ENCODE measurements around the gene PMF1. TPM values are rescaled to one million over a fixed set of nuclear protein-coding genes. Genes with fewer than 3 reads are reported as not detected.

Gene PMF1
- total RNA-seq, 1 donor from 2014 or later, result 57.0 TPM

GRCh38 chr1:156194300-156194652, 18.5 kb upstream of the PMF1 start:
- Mint-ChIP-seq H3K36me3 (ENCODE audit: unreplicated experiment) (peaks cover 10% of the 10 kb centered on the region), H3K9me3 (ENCODE audit: unreplicated experiment) (no peaks in the 10 kb centered on the region), H3K27me3 (ENCODE audit: unreplicated experiment) (no peaks in the 10 kb centered on the region), H3K4me1 (ENCODE audit: unreplicated experiment) (peaks cover 26% of the 10 kb centered on the region), H3K27ac (ENCODE audit: unreplicated experiment) (peak overlapping the region; percentile 80), H3K4me3 (ENCODE audit: unreplicated experiment) (peak overlapping the region; percentile 92)
- no peak for DNase-seq (ENCODE audit: extremely low spot score, unreplicated experiment)
- no peak for TF ChIP-seq CTCF (IDR thresholded peaks at IDR 0.05)

- H3K4me1 Mint-ChIP-seq (ENCODE audit: unreplicated experiment), result peaks cover 28% of the 10 kb centered on the region
- no peaks in the 10 kb centered on the region for H3K9me3 Mint-ChIP-seq (ENCODE audit: unreplicated experiment)
- H3K27ac Mint-ChIP-seq (ENCODE audit: unreplicated experiment), result no peak overlapping the region
- TF ChIP-seq CTCF (IDR thresholded peaks at IDR 0.05), result no peak
- H3K4me3 Mint-ChIP-seq (ENCODE audit: unreplicated experiment), result peak overlapping the region; percentile 92
- peaks cover 18% of the 10 kb centered on the region for H3K36me3 Mint-ChIP-seq (ENCODE audit: unreplicated experiment)
- no peaks in the 10 kb centered on the region for H3K27me3 Mint-ChIP-seq (ENCODE audit: unreplicated experiment)
- no peak for DNase-seq (ENCODE audit: extremely low spot score, unreplicated experiment)
Measured at GRCh38 chr1:156195853-156196252, 17.0 kb upstream of the PMF1 start.

GRCh38 chr1:156196445-156196844, 16.4 kb upstream of the PMF1 start:
- H3K4me1 Mint-ChIP-seq (ENCODE audit: unreplicated experiment), result peaks cover 28% of the 10 kb centered on the region
- peaks cover 18% of the 10 kb centered on the region for H3K36me3 Mint-ChIP-seq (ENCODE audit: unreplicated experiment)
- H3K27me3 Mint-ChIP-seq (ENCODE audit: unreplicated experiment), result no peaks in the 10 kb centered on the region
- H3K9me3 Mint-ChIP-seq (ENCODE audit: unreplicated experiment), result no peaks in the 10 kb centered on the region
- no peak overlapping the region for H3K27ac Mint-ChIP-seq (ENCODE audit: unreplicated experiment)
- no peak for DNase-seq (ENCODE audit: extremely low spot score, unreplicated experiment)
- TF ChIP-seq CTCF (IDR thresholded peaks at IDR 0.05), result no peak
- H3K4me3 Mint-ChIP-seq (ENCODE audit: unreplicated experiment), result no peak overlapping the region

- DNase-seq (ENCODE audit: extremely low spot score, unreplicated experiment), result no peak
- Mint-ChIP-seq H3K9me3 (ENCODE audit: unreplicated experiment) (no peaks in the 10 kb centered on the region), H3K27me3 (ENCODE audit: unreplicated experiment) (no peaks in the 10 kb centered on the region), H3K36me3 (ENCODE audit: unreplicated experiment) (peaks cover 15% of the 10 kb centered on the region), H3K4me3 (ENCODE audit: unreplicated experiment) (no peak overlapping the region), H3K4me1 (ENCODE audit: unreplicated experiment) (peaks cover 22% of the 10 kb centered on the region), H3K27ac (ENCODE audit: unreplicated experiment) (no peak overlapping the region)
- no peak for TF ChIP-seq CTCF (IDR thresholded peaks at IDR 0.05)
Measured at GRCh38 chr1:156198831-156199349, 13.9 kb upstream of the PMF1 start.

- no peak for TF ChIP-seq CTCF (IDR thresholded peaks at IDR 0.05)
- Mint-ChIP-seq H3K36me3 (ENCODE audit: unreplicated experiment) (peaks cover 17% of the 10 kb centered on the region), H3K27me3 (ENCODE audit: unreplicated experiment) (no peaks in the 10 kb centered on the region), H3K27ac (ENCODE audit: unreplicated experiment) (no peak overlapping the region), H3K4me1 (ENCODE audit: unreplicated experiment) (peaks cover 10% of the 10 kb centered on the region), H3K4me3 (ENCODE audit: unreplicated experiment) (no peak overlapping the region), H3K9me3 (ENCODE audit: unreplicated experiment) (no peaks in the 10 kb centered on the region)
- no peak for DNase-seq (ENCODE audit: extremely low spot score, unreplicated experiment)
Measured at GRCh38 chr1:156200044-156200443, 12.8 kb upstream of the PMF1 start.

All from osteocyte (in vitro differentiated cells).